Measurements from ENCODE around the gene DCDC2C.

DCDC2C gene

GRCh38 chr2:3747032-3747654, 43.8 kb downstream of the DCDC2C start:
- DNase-seq (ENCODE audit: low read depth), result no peak

GRCh38 chr2:3747826-3748225, 44.5 kb downstream of the DCDC2C start:
- no peak for DNase-seq (ENCODE audit: low read depth)

- no peak for DNase-seq (ENCODE audit: low read depth)
Observed at GRCh38 chr2:3749201-3749600, 45.8 kb downstream of the DCDC2C start.

GRCh38 chr2:3751251-3751650, 47.9 kb downstream of the DCDC2C start:
- DNase-seq (ENCODE audit: low read depth), result no peak

GRCh38 chr2:3751806-3752205, 48.4 kb downstream of the DCDC2C start:
- no peak for DNase-seq (ENCODE audit: low read depth)

GRCh38 chr2:3752376-3752775, 49.0 kb downstream of the DCDC2C start:
- no peak for DNase-seq (ENCODE audit: low read depth)

- no peak for DNase-seq (ENCODE audit: low read depth)
Observed at GRCh38 chr2:3753561-3753960, 50.2 kb downstream of the DCDC2C start.

GRCh38 chr2:3754280-3754679, 50.9 kb downstream of the DCDC2C start:
- DNase-seq (ENCODE audit: low read depth), result no peak

- no peak for DNase-seq (ENCODE audit: low read depth)
Observed at GRCh38 chr2:3754795-3755194, 51.4 kb downstream of the DCDC2C start.

- no peak for DNase-seq (ENCODE audit: low read depth)
Observed at GRCh38 chr2:3755277-3755676, 51.9 kb downstream of the DCDC2C start.

GRCh38 chr2:3756306-3756705, 52.9 kb downstream of the DCDC2C start:
- DNase-seq (ENCODE audit: low read depth), result no peak

- DNase-seq (ENCODE audit: low read depth), result no peak
Observed at GRCh38 chr2:3758906-3759305, 55.5 kb downstream of the DCDC2C start.

- DNase-seq (ENCODE audit: low read depth), result no peak
Observed at GRCh38 chr2:3759331-3759730, 56.0 kb downstream of the DCDC2C start.

- no peak for DNase-seq (ENCODE audit: low read depth)
Observed at GRCh38 chr2:3759761-3760160, 56.4 kb downstream of the DCDC2C start.

- DNase-seq (ENCODE audit: low read depth), result no peak
Observed at GRCh38 chr2:3761272-3761671, 57.9 kb downstream of the DCDC2C start.

- no peak for DNase-seq (ENCODE audit: low read depth)
Observed at GRCh38 chr2:3762771-3763447, 59.5 kb downstream of the DCDC2C start.

GRCh38 chr2:3766824-3767223, 63.4 kb downstream of the DCDC2C start:
- DNase-seq (ENCODE audit: low read depth), result no peak

GRCh38 chr2:3768960-3769765, 65.8 kb downstream of the DCDC2C start:
- DNase-seq (ENCODE audit: low read depth), result no peak

- no peak for DNase-seq (ENCODE audit: low read depth)
Observed at GRCh38 chr2:3769766-3770165, 66.4 kb downstream of the DCDC2C start.

- no peak for DNase-seq (ENCODE audit: low read depth)
Observed at GRCh38 chr2:3770724-3771415, 67.5 kb downstream of the DCDC2C start.

GRCh38 chr2:3771576-3771975, 68.2 kb downstream of the DCDC2C start:
- DNase-seq (ENCODE audit: low read depth), result no peak

- DNase-seq (ENCODE audit: low read depth), result no peak
Observed at GRCh38 chr2:3774336-3774735, 71.0 kb downstream of the DCDC2C start.

GRCh38 chr2:3776311-3776710, 72.9 kb downstream of the DCDC2C start:
- DNase-seq (ENCODE audit: low read depth), result no peak

Measured in T-helper 22 cell (primary cell).